IPS-NIHi11 (cell line): ENCODE measurements around the gene OR51E2.

Experiments
- DNase-seq: peaks from one replicate; pipeline ENCODE4 v3.0.0; 2012; ENCODE audit warnings: mixed read lengths, low spot score

The OR51E2 gene

DNA sequence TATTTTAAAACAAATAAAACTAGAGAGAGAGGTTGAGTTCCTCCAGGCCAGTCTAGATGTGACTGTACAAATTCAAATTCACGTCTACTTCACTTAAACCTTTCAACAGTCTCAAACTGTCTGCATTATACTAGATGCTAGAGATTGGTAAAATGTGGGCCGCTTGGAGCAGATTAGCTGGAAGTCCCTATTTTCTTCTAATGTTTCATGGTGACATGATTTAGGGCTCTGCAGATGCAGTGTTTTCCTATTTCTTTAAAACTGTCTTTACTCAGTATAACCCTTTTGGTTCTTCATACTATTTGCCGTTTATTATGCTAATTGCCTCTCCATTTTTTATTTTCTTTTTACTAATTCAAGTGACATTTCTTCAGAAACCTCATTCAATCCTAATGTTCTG lies 33.5 kb downstream of the OR51E2 start:
- DNase-seq, result no peak

DNA sequence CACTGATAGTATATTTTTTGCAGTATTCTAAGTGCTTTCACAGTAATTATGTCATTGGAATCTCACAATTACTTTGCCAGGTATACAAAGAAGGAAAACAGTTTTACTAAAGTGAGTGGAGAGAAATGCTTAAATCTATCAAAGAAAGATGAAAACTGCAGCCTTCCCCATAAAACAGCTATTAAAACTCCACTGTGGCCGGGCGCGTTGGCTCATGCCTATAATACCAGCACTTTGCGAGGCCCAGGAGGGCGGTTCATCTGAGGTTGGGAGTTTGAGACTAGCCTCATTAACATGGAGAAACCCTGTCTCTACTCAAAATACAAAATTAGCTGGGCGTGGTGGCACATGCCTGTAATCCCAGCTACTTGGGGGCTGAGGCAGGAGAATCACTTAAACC lies 34.8 kb downstream of the OR51E2 start:
- no peak for DNase-seq

DNA sequence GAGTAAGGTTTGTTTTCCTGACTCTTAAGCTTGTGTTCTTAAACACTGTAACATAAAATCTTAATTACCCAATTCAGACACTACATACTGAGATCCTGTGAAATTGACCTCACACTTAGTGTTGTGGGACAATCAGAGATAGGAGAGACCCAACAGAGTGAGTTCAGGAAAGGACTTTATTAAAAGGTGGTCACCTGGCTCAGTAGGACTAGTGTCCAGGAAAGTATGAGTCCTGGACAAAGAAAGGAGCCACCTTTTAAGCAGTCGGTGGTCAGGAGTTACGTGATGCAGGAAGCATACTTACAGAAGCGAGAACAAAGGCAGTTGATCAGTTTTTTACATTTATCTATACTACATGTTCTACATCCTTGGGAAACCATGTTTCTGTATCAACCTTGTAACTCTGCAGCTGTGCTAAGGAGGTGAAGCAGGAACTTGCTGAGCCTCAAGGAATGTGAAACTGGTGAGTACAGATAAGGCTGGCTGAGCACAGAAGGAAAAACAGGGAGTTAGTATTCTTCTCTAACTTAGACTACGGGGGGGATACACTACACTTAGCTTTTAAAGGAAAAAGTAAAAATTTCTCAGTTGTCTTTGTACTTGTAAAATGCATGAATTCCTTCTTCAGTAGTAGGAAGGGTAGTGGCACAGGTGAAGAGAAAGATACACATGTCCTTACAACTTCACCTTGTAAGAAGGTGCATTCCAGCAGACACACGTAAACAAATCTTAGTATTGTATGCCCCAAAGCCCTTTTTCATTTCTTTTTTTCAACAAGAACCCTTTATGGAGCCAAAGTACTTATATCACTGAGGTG lies 38.8 kb downstream of the OR51E2 start:
- no peak for DNase-seq

DNA sequence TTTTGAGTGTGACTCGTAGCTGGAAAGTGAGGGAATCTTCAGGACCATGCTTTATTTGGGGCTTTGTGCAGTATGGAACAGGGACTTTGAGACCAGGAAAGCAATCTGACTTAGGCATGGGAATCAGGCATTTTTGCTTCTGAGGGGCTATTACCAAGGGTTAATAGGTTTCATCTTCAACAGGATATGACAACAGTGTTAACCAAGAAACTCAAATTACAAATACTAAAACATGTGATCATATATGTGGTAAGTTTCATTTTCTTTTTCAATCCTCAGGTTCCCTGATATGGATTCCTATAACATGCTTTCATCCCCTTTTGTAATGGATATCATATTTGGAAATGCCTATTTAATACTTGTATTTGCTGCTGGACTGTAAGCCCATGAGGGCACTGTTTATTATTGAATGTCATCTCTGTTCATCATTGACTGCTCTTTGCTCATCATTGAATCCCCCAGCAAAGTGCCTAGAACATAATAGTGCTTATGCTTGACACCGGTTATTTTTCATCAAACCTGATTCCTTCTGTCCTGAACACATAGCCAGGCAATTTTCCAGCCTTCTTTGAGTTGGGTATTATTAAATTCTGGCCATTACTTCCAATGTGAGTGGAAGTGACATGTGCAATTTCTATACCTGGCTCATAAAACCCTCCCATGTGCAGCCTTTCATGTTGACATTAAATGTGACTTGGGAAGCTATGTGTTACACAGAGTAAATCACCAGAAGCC lies 42.9 kb downstream of the OR51E2 start:
- DNase-seq, result no peak

DNA sequence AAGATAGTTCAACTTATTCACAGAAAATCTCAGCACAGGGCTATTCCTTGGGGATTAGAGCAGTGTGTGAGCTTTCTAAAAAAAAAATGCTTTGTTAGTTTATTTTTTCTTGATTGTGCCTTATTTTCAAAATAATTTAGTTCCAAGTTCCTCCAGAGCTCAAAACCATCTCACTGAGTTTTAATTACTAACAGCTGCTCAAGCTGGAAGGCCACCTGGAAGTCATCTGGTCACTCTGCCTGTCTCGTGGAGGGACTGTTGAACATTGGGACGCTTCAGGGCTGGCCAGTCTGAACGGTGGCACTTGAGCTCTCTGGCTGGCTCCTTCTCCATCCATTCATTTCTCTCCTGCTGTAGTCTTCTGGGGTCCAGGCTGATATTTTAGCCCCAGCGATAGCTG lies 49.9 kb downstream of the OR51E2 start:
- DNase-seq, result no peak

DNA sequence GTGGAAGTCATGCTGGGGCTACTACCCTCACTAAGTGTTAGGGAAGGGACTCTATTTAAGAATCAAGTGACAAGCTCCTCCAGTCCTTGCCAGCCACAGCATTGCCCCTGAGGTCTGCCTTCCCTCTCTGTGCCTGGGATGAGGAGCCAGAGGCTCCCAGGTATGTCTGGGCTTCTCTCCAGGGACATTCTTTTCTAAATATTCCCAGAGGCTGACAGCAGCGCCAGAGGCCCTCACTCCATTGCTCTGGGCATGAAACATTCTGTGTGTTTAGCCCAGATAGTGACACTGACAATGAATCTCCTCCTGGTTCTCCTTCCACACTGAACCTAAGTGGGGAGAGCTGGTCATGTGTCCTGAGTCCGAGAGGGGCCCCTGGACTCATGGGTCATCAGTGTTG lies 51.7 kb downstream of the OR51E2 start:
- DNase-seq, result no peak

DNA sequence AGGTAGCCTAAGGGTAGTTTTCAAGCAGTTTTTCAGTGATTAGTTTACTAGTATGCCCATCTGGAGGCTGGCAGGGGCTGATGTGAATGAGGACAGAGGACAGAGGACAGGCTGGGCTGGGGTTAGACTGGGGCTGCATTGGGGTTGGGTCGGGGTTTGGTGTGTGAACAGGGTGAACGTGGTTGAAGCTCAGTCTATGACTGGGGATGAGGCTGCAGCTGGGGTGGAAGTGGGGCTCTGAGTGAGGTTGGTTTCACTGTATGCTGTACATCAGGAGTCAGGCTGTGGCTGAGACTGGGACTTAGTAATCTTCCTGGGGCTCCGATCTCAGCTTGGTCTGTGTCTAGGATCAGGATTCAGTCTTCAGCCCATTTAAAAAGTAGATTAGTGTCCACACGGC lies 53.4 kb downstream of the OR51E2 start:
- no peak for DNase-seq

DNA sequence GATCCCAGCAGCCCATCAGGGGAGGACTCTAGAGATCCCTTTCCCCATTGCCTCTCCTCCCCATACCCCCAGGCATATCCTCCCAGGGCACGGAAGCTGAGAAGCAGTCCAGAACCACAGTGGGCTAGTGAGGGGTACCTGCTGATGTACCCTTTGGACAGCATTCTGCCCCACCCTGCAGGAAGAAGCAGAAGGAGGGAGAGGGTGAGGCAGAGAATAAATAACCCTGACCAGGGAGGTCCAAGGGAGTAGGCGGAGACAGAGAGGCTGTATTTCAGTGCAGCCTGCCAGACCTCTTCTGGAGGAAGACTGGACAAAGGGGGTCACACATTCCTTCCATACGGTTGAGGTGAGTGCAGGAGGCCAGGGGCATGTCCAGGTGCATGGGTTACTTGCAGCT lies 54.0 kb downstream of the OR51E2 start, which contains the start of gene OR51E1:
Gene OR51E1, plus strand, starts transcription at position 301 of the 400 bp plus-strand sequence. CDS start 8,545 bp downstream, outside the sequence.
- no peak for DNase-seq

DNA sequence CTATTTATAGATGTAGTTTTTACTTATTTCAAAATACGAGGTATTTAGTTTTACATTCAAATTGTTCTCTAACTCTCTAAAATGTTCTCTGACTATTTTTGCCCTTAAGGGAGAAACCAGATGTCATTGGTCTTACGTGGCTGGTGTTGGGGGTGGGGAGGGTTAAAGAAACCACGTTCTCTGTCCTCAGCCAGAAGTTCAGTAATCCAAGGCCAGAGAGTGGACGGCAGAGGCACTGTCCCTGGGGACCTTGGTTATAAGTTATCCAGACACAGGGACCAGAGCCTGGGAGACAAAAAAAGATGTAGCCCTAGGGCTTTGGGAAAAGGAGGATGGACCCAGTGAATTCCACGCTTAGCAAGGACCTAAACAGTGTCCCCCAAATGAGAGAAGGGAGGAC lies 54.6 kb downstream of the OR51E2 start:
- no peak for DNase-seq

DNA sequence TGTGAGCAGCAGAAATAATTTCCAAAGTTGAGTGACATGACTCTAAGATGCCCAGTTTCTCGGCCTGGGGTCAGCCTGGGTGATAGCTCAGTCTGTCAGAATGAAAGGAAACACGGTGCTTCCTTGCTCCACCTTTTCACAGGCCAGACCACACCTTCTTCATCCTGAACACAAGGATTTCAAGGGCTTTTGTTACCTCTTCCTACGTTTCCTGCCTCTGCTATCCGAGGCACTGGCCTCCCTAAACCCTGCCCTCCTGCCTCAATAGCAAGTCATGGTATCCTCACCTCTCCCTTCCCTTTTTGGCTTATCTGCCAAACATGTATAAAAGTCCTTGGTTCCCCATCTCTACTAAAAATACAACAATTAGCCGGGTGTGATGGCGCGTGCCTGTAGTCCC lies 55.6 kb downstream of the OR51E2 start:
- DNase-seq, result no peak

DNA sequence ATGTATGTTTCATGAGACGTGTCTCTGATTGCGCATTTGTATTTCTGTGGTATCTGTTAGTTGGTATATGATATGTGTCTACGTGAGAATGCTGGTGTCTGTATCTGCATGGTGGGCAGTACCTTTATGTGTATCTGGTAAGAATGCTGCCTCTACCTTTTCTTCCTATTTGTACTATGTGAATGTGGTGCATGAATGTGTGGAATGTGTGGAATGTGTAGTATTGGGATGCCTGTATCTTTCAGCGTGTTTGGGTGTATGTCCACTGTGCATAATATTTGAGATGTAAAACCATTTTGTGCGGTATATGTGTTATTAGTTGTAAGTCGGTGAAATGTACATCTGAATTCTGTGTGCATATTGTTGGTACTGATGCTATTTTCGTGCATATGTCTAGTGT lies 56.2 kb downstream of the OR51E2 start:
- no peak for DNase-seq

DNA sequence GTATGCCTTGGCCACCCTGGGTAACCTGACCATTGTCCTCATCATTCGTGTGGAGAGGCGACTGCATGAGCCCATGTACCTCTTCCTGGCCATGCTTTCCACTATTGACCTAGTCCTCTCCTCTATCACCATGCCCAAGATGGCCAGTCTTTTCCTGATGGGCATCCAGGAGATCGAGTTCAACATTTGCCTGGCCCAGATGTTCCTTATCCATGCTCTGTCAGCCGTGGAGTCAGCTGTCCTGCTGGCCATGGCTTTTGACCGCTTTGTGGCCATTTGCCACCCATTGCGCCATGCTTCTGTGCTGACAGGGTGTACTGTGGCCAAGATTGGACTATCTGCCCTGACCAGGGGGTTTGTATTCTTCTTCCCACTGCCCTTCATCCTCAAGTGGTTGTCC lies 57.7 kb downstream of the OR51E2 start:
- no peak for DNase-seq

DNA sequence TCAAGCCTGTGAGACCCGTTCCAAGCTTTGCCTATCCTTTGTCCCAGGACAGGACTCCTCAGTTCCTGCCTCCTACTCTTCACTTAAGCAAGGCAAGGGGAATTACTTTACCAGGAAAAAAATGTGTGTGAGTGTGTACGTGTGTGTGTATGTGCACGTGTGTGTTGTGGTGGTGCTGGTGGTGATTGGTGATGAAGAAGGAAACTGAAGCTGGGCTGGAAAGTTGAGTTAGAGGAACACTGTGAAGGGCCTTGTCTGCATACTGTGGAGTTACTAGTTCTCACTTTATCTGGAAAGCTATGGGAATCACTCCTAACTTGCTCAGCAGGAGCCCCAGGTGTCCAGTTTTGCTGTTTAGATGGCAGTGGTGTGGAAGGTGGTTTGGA lies 60.0 kb downstream of the OR51E2 start:
- no peak for DNase-seq

DNA sequence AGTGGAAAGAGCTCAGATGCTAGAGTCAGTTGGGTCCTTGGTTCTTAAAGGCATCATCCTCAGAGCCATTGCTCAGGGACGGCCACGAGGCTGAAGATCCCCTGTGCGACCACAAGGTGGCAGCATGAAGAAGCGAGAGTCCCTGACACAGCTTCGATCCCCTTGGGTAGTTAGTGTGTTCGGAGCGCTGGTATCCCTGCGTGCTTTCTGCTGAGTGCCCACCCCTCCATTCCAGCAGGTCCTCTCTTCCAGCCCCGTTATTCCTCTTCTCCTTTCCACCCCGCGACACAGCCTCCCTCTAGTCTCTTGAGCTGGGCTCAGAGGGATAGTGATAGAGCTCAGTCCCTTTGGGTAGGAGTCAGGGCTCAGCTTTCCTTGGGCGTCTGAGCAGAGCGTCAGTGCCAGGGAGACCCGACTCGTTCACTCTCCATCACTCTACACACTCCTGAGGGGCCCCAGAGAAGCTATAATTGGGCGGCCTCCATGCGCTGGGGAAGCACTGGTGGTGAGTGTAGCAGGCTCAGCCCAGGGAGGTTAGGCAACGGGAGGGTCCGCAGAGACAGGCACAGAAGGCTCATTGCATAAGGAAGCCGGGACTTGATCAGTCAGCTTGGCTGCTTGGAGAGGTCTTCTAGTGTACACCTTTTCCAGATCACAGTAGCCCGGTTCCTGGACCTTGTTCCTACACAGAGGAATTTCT lies 60.5 kb downstream of the OR51E2 start, which contains the start of gene OR51D1:
Gene OR51D1, plus strand, starts transcription at position 516 of the 700 bp plus-strand sequence. CDS start 2,314 bp downstream, outside the sequence.
- DNase-seq, result peak; percentile 84

DNA sequence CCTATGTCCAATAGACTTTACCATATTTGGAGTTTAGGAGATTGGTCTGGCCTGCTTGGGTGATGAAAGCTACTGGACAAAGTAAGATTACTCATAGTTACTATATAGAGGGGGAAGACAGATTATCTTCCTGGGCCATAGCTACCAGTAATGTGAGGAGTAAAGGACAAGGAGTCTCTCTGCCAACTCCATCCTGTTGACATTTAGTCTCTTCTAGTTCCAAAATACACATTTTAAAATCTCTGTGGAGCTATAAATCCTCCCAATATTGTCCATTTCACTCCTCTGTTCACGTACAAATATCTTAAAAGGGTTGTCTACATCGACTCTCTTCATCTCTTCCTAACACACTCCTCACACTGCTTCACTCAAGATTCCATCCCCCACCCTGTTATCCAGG lies 61.5 kb downstream of the OR51E2 start:
- no peak for DNase-seq
